GM12865 (cell line): ENCODE data around the gene ARAP3.

Experiments used
- DNase-seq: peaks from one replicate; pipeline ENCODE4 v3.0.0; 2010; ENCODE audit warnings: low read depth
- H3K4me3 ChIP-seq: 2 replicates; pipeline ENCODE4 v1.5.1; 2011; ENCODE audit warnings: mild to moderate bottlenecking, low read depth, low read length, control low read depth
- TF ChIP-seq, protein P1 (sequence below): IDR thresholded peaks from 2 replicates; pipeline ENCODE4 v1.5.1; 2011; ENCODE audit warnings: low read length, control low read depth, low read depth, inconsistent platforms; ENCODE audit not compliant: insufficient read depth; ENCODE audit errors: missing control alignments

Gene ARAP3

DNA sequence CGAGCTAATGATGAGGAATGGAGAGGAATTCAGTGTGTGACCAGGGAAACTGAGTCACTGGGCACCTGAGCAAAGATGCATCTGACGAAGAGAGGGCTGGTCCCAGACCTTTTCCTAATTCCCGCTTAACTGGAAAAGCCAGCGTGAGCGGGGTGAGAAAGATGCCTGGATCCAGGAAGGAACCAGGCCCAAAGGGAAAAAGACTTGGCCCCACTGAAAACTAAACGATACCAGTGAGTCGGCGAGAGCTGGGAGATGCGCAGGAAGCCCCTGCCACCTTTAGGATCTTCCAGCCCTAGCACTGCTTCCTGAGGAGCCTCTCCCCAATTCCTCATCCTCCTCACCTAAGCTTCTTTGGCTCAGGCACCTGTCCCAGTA, 30.3 kb downstream of the ARAP3 start:
- peak overlapping the region; percentile 67 for H3K4me3 ChIP-seq
- no peak for DNase-seq
- TF ChIP-seq, protein P1, sequence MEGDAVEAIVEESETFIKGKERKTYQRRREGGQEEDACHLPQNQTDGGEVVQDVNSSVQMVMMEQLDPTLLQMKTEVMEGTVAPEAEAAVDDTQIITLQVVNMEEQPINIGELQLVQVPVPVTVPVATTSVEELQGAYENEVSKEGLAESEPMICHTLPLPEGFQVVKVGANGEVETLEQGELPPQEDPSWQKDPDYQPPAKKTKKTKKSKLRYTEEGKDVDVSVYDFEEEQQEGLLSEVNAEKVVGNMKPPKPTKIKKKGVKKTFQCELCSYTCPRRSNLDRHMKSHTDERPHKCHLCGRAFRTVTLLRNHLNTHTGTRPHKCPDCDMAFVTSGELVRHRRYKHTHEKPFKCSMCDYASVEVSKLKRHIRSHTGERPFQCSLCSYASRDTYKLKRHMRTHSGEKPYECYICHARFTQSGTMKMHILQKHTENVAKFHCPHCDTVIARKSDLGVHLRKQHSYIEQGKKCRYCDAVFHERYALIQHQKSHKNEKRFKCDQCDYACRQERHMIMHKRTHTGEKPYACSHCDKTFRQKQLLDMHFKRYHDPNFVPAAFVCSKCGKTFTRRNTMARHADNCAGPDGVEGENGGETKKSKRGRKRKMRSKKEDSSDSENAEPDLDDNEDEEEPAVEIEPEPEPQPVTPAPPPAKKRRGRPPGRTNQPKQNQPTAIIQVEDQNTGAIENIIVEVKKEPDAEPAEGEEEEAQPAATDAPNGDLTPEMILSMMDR, result no peak

DNA sequence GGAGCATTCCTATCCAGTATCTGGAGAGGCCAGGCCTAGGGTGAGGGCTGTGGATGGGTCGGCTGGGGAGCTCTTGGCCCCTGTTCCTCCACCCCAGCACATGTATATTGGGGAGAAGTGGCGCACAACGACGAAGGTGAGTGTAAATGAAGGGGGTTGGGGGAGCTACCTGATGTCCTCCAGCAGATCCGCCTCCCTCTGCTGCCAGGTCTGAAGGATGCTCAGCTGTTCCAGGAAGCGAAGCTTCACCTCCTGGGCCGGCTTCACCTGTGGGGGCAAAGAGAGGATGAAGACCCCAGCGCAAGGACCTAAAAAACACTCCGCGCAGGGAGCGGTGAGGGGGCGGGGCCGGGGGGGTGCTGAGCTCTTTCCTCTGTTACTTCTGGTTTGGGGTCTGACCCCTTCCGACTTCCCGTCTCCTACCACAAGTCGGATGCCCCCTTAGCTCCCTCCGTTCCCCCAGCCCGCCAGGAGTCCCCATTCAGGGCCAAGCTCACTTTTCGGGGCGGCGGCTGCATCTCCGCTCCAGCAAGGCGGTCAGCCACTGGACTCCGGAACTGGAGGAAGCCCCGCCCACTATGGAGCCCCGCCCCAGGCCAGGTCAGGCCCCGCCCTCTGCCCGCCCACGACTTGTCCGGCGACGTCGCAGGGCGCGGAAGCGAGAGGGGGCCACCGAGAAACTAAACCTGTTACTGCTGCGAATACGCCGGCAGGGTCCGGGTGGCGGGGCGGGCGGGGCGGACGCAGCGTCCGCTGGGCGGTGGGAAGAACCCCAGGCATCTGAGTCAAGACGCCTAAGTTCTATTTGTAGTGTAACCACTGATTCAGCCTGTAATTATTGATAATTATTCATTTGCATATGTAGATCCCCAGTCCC, 30.9 kb downstream of the ARAP3 start, which contains the start of gene FCHSD1:
FCHSD1 (minus strand) TSS at position 568 of the 877 bp plus-strand sequence; CDS start at position 518, 50 bp downstream.
- DNase-seq, result peak; percentile 94
- TF ChIP-seq, protein P1, result no peak
- H3K4me3 ChIP-seq, result peak within 1 kb of the TSS; percentile 67

DNA sequence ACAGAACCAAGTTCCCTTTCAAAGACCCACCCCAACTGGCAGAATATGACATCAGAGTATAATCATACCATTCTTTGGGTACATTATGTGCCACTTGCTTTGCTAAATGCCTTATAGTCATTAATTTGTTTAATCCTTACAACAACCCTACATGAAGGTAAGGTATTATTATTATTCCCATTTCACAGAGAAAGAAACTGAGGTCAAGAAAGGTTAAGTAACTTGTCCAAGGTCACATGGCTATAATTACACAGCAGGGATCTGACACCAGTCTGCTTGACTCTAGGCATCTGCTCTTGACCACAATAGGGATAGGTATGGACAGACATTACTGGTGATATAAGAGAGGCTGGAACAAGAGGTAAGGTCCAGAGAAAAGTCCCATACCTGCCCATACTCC, 32.1 kb downstream of the ARAP3 start:
- no peak overlapping the region for H3K4me3 ChIP-seq
- TF ChIP-seq, protein P1, result no peak
- no peak for DNase-seq

DNA sequence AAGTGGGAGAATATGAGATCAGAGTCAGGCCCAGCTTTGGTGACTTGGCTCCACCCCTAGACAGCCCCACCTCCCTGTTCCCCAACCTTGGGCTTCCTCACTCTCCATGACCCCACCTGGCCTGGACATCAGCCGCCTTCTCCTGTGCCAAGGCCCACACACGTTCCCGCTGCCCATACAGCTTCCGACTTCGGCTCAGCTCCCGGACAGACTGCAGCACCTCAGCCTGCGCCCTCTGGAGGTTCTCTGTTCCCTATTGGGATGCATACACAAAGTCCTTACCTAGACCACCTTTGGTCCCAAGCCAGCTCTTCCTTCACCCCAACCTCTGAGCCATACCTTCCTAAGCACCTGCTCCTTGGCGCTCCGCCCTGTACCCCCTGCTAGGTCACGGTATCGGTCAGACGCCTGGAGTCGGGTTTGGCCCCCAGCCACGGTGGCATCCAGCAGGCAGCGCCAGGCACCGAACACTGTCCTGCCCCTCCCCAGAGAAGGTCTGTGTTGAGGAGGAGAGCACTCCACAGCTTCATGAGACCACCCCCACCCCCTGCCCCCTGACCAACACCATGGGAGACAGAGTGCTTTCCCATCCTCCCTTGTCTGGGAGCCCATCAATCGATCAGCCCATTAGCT, 32.9 kb downstream of the ARAP3 start:
- TF ChIP-seq, protein P1, result no peak
- H3K4me3 ChIP-seq, result no peak overlapping the region
- no peak for DNase-seq

DNA sequence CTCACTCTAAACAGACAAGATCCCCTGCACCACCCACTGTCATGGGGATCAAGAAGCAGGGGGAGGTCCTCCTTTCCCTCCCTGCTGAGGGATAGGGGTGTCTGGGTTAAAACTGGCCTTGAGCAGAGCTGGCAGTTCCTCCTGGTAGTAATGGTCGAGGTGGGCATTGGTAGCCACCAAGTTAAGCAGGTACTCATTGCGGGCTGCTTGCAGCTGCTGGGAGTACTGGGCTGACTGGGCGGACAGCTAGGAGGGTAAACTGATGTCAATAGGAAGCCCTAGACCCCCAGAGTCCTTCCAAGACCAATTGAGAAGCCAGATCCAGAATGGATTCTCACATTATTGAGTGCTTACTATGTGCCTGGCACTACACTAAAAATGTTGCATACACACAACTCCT, 34.2 kb downstream of the ARAP3 start:
- DNase-seq, result no peak
- no peak overlapping the region for H3K4me3 ChIP-seq
- TF ChIP-seq, protein P1, result no peak

DNA sequence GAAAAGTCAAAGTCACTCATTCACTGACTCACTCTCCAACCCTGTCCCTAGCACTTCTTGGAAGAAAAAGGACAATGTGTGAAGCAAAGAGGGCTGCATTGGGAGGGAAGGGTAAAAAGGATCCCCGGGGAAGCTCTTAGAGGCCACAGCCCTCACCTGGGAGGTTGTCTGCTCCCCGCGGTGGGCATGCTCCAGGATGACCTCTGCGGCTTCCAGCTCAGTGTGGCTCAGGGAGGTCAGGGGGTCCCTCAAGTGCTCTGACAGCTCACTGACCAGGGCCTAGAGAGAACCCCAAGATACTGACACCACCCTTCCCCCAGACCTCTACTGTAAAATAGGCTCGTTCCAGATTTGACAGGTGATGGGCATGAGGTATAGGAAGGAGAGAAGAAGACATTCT, 34.8 kb downstream of the ARAP3 start:
- DNase-seq, result no peak
- H3K4me3 ChIP-seq, result no peak overlapping the region
- TF ChIP-seq, protein P1, result no peak
